ENCODE data around the gene PREX1. TPM values are rescaled to one million over a fixed set of nuclear protein-coding genes. Genes with fewer than 3 reads are reported as not detected.

Gene PREX1
- total RNA-seq, 2 donors from 2014 or later, result 7.4 to 37.9 TPM

DNA sequence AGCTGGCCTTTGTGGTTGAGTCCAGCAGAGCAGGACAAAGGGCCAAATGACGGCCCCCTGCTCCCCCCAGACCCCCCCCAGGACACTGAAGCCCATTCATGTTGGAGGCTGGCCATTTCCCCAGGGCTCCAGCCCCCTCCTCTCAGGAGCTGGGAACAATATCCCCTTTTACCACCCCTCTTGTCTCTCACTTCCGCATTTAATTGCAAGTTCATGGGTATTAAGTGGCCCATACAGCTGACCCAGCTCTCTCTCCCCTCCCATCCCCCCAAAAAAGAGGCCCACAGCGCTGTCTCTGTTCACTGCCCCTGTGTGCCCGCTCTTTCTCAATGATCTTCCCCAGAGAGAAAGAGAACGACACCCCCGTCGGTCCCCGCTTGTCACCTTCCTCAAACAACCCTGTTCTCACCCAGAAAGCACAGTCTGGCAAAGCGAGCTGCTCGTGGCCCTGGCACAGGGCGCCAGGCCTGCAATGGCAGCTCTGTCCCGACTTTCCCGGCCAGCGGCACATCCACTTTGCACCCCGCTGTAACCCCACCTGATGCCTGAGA lies 30.4 kb downstream of the PREX1 start:
- intact Hi-C loops (cut with DNase I), result no loop called here
- WGBS, result 73% methylated on average over 15 of the region's 15 CpGs
- H3K4me1 ChIP-seq (replicated peaks), result no peaks in the 10 kb centered on the region
- no peak for DNase-seq (ENCODE audit: low spot score)
- no peaks in the 10 kb centered on the region for H3K9me3 ChIP-seq
- no peaks in the 10 kb centered on the region for H3K36me3 ChIP-seq
- H3K4me3 ChIP-seq, result no peak overlapping the region
- TF ChIP-seq POLR2AphosphoS5 (IDR thresholded peaks at IDR 0.05) (no peak), POLR2A (IDR thresholded peaks at IDR 0.05) (no peak)
- TF ChIP-seq, protein P1, sequence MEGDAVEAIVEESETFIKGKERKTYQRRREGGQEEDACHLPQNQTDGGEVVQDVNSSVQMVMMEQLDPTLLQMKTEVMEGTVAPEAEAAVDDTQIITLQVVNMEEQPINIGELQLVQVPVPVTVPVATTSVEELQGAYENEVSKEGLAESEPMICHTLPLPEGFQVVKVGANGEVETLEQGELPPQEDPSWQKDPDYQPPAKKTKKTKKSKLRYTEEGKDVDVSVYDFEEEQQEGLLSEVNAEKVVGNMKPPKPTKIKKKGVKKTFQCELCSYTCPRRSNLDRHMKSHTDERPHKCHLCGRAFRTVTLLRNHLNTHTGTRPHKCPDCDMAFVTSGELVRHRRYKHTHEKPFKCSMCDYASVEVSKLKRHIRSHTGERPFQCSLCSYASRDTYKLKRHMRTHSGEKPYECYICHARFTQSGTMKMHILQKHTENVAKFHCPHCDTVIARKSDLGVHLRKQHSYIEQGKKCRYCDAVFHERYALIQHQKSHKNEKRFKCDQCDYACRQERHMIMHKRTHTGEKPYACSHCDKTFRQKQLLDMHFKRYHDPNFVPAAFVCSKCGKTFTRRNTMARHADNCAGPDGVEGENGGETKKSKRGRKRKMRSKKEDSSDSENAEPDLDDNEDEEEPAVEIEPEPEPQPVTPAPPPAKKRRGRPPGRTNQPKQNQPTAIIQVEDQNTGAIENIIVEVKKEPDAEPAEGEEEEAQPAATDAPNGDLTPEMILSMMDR (IDR thresholded peaks at IDR 0.05), result no peak
- H3K27ac ChIP-seq, result no peak overlapping the region
- H3K27me3 ChIP-seq (replicated peaks; ENCODE audit: insufficient read depth), result no peaks in the 10 kb centered on the region

DNA sequence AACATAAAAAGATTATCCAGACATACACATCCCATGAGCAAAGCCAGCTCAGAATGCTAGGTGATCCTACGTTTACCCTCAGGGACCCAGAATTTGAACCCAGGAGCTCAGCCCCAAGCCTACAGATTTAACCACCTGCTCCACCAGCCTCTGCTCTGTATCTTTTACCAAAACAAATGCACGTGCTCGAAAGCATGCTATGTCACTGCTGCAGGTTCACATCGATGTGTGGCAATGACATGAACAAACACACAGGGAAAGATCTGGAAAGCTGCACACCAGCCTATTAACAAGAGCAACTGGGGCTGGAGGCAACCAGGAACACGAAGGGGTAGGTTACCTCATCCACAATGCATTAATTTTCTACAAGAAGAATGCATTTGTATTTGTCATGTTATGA lies 32.1 kb downstream of the PREX1 start:
- Histone ChIP-seq H3K36me3 (no peaks in the 10 kb centered on the region), H3K27ac (no peak overlapping the region), H3K4me1 (replicated peaks) (peaks cover 4% of the 10 kb centered on the region), H3K27me3 (replicated peaks; ENCODE audit: insufficient read depth) (no peaks in the 10 kb centered on the region), H3K9me3 (no peaks in the 10 kb centered on the region), H3K4me3 (no peak overlapping the region)
- intact Hi-C loops (cut with DNase I), result no loop called here
- no peak for DNase-seq (ENCODE audit: low spot score)
- WGBS, result 62% methylated on average over 5 of the region's 5 CpGs
- TF ChIP-seq POLR2A (IDR thresholded peaks at IDR 0.05) (no peak), POLR2AphosphoS5 (IDR thresholded peaks at IDR 0.05) (no peak)
- TF ChIP-seq, protein P1 (IDR thresholded peaks at IDR 0.05), result no peak

DNA sequence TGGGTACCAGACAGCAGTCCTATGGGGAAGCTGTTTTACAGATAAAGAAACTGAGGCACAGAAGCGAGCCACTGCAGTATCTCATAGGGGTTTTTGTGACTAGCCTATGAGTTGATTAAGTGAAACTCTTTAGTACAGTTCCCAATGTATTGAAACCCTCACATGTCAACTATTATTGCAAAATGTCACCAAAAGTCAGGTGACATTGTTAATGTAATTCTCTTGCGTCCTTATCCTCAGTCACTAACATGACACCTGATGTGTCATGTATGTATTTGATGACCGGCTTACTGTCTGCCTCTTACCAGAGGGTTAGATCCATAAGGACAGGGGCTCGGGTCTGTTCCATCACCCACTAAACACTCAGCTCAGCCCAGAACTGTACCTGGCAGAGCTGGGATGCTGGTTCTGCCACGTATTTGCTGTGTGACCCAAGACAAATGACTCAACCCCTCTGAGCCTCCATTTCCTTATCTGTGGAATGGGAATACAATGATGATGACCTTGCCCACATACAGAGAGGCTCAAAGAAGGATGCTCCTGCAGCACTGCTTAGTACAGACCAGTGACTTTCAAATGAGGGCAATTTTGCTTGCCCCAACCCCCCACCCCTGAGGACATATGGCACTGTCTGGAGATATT lies 32.9 kb downstream of the PREX1 start:
- no peak for DNase-seq (ENCODE audit: low spot score)
- H3K9me3 ChIP-seq, result no peaks in the 10 kb centered on the region
- TF ChIP-seq POLR2AphosphoS5 (IDR thresholded peaks at IDR 0.05) (no peak), POLR2A (IDR thresholded peaks at IDR 0.05) (no peak)
- TF ChIP-seq, protein P1 (IDR thresholded peaks at IDR 0.05), result no peak
- H3K36me3 ChIP-seq, result no peaks in the 10 kb centered on the region
- no peak overlapping the region for H3K4me3 ChIP-seq
- intact Hi-C loops (cut with DNase I), result no loop called here
- no peak overlapping the region for H3K27ac ChIP-seq
- no peaks in the 10 kb centered on the region for H3K27me3 ChIP-seq (replicated peaks; ENCODE audit: insufficient read depth)
- H3K4me1 ChIP-seq (replicated peaks), result peaks cover 4% of the 10 kb centered on the region
- 67% methylated on average over 5 of the region's 5 CpGs for WGBS

DNA sequence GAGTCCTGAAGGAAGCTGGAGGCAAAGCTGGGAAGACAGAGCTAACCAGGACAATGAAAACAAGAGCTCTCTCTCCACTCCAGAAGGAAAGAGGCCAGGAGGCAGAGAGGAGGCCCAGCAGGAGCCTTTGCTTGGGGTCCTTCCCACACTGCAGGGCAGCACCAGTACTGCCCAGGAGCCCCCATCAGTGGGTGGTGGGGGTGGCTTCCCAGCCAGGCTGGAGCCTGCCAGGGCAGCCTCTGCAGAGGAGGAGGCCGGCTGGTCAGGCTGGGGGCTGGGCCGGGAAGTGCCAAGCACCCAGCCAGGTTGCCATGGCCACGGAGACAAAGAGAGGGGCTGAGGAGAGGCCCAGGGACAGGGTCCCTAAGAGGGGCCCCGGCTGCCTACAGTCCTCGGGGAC lies 33.4 kb downstream of the PREX1 start:
- H3K4me3 ChIP-seq, result no peak overlapping the region
- H3K27ac ChIP-seq, result no peak overlapping the region
- H3K36me3 ChIP-seq, result no peaks in the 10 kb centered on the region
- no peaks in the 10 kb centered on the region for H3K27me3 ChIP-seq (replicated peaks; ENCODE audit: insufficient read depth)
- H3K4me1 ChIP-seq (replicated peaks), result peaks cover 4% of the 10 kb centered on the region
- intact Hi-C loops (cut with DNase I), result no loop called here
- TF ChIP-seq, protein P1 (IDR thresholded peaks at IDR 0.05), result no peak
- TF ChIP-seq POLR2A (IDR thresholded peaks at IDR 0.05) (no peak), POLR2AphosphoS5 (IDR thresholded peaks at IDR 0.05) (no peak)
- H3K9me3 ChIP-seq, result no peaks in the 10 kb centered on the region
- 43% methylated on average over 5 of the region's 5 CpGs for WGBS
- DNase-seq (ENCODE audit: low spot score), result no peak

DNA sequence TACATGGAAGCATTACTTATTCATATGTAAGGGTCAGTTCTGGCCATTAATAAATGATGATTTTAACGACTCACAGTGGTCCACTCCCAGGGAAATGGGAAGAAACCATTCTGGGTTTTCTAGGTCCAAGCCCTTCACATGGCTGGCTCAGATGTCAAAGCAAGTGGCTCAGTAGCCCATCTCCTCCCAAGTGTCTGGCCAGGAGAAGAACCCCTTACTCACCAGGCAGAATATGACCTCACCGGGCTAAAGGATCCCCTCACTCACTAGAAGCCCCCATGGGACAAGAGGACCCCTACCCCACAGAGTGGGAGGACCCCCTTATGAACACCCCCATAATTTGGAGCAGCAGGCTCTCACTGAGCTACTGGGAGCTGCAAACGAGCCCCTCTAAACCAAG lies 34.0 kb downstream of the PREX1 start:
- H3K4me1 ChIP-seq (replicated peaks), result peaks cover 4% of the 10 kb centered on the region
- no peak for TF ChIP-seq POLR2A (IDR thresholded peaks at IDR 0.05)
- TF ChIP-seq, protein P1 (IDR thresholded peaks at IDR 0.05), result no peak
- TF ChIP-seq POLR2AphosphoS5 (IDR thresholded peaks at IDR 0.05), result no peak
- 72% methylated on average over 3 of the region's 3 CpGs for WGBS
- no peak overlapping the region for H3K4me3 ChIP-seq
- H3K27me3 ChIP-seq (replicated peaks; ENCODE audit: insufficient read depth), result no peaks in the 10 kb centered on the region
- no peak for DNase-seq (ENCODE audit: low spot score)
- H3K36me3 ChIP-seq, result no peaks in the 10 kb centered on the region
- intact Hi-C loops (cut with DNase I), result no loop called here
- H3K27ac ChIP-seq, result no peak overlapping the region
- H3K9me3 ChIP-seq, result no peaks in the 10 kb centered on the region

Data from prostate gland (tissue), 2 donors.